Measurements from ENCODE around the gene USP13.

The USP13 gene

GRCh38 chr3:179744667-179745066, 91.8 kb downstream of the USP13 start:
- no peak for TF ChIP-seq CTCF (IDR thresholded peaks at IDR 0.05)

GRCh38 chr3:179745079-179745478, 92.2 kb downstream of the USP13 start:
- no peak for TF ChIP-seq CTCF (IDR thresholded peaks at IDR 0.05)

GRCh38 chr3:179745716-179746115, 92.9 kb downstream of the USP13 start:
- no peak for TF ChIP-seq CTCF (IDR thresholded peaks at IDR 0.05)

GRCh38 chr3:179750720-179751328, 98.0 kb downstream of the USP13 start:
- TF ChIP-seq CTCF (IDR thresholded peaks at IDR 0.05), result peak; percentile 80

GRCh38 chr3:179760944-179761343, 108.1 kb downstream of the USP13 start:
- TF ChIP-seq CTCF (IDR thresholded peaks at IDR 0.05), result no peak

GRCh38 chr3:179765396-179765795, 112.6 kb downstream of the USP13 start:
- TF ChIP-seq CTCF (IDR thresholded peaks at IDR 0.05), result no peak

GRCh38 chr3:179766416-179767133, 113.7 kb downstream of the USP13 start:
- no peak for TF ChIP-seq CTCF (IDR thresholded peaks at IDR 0.05)

All from LNCAP (cell line).